RKO (cell line): Measurements from ENCODE around the gene PPP1R13B.

Source experiments
- DNase-seq: peaks from one replicate; pipeline ENCODE4 v3.0.0-alpha.2; 2016; ENCODE audit warnings: low spot score

PPP1R13B gene

GRCh38 chr14:103712633-103713247 is 134.6 kb downstream of the PPP1R13B start:
- DNase-seq = no peak

GRCh38 chr14:103711516-103712431 is 135.6 kb downstream of the PPP1R13B start:
- no peak for DNase-seq

GRCh38 chr14:103710771-103711377 is 136.5 kb downstream of the PPP1R13B start:
- no peak for DNase-seq

- no peak for DNase-seq
Measured at GRCh38 chr14:103709814-103710213, 137.6 kb downstream of the PPP1R13B start.

GRCh38 chr14:103708750-103709187 is 138.6 kb downstream of the PPP1R13B start:
- DNase-seq = no peak

- no peak for DNase-seq
Measured at GRCh38 chr14:103707329-103708263, 139.8 kb downstream of the PPP1R13B start.

GRCh38 chr14:103706551-103707328 is 140.6 kb downstream of the PPP1R13B start:
- no peak for DNase-seq

GRCh38 chr14:103705504-103706284 is 141.7 kb downstream of the PPP1R13B start:
- DNase-seq = no peak

GRCh38 chr14:103705118-103705503 is 142.3 kb downstream of the PPP1R13B start:
- no peak for DNase-seq

- no peak for DNase-seq
Measured at GRCh38 chr14:103704708-103705107, 142.7 kb downstream of the PPP1R13B start.

GRCh38 chr14:103703433-103704385 is 143.7 kb downstream of the PPP1R13B start:
- no peak for DNase-seq

GRCh38 chr14:103702497-103703432 is 144.6 kb downstream of the PPP1R13B start:
- DNase-seq = no peak

GRCh38 chr14:103702095-103702494 is 145.3 kb downstream of the PPP1R13B start:
- DNase-seq = no peak

GRCh38 chr14:103700753-103701490 is 146.5 kb downstream of the PPP1R13B start:
- no peak for DNase-seq

GRCh38 chr14:103699901-103700752 is 147.2 kb downstream of the PPP1R13B start:
- no peak for DNase-seq

GRCh38 chr14:103699261-103699661 is 148.1 kb downstream of the PPP1R13B start:
- DNase-seq = no peak
